CD8-positive, alpha-beta memory T cell (primary cell): ENCODE measurements around the gene AMN. TPM values are rescaled to one million over a fixed set of nuclear protein-coding genes. Genes with fewer than 3 reads are reported as not detected.

ENCODE experiments used
- CTCF ChIA-PET: fragments of 350-600 bp; sonication (Branson Sonifier 250); formaldehyde crosslinking; loops from one replicate; lab custom pipeline; 2021; ENCODE audit warnings: antibody characterized with exemption; lab: Charles Lee
- POLR2A ChIA-PET: fragments of 350-600 bp; sonication (Branson Sonifier 250); formaldehyde crosslinking; loops from one replicate; lab custom pipeline; 2021; ENCODE audit warnings: antibody characterized with exemption; lab: Charles Lee
- DNase-seq, 5 donors: peaks; one replicate each; pipeline versions ENCODE4 v3.0.0 to v3.0.0-alpha.2; 2020 to 2022; ENCODE audit warnings: mixed read lengths in 1 of 5
- H3K27ac ChIP-seq: one replicate; pipeline ENCODE4 v1.7.0; 2013; ENCODE audit warnings: low read depth, mild to moderate bottlenecking, low read length, moderate library complexity
- H3K27me3 ChIP-seq: 2 replicates; pipeline ENCODE4 v1.7.0; 2013; ENCODE audit warnings: low read length, mild to moderate bottlenecking; ENCODE audit not compliant: insufficient read depth, poor library complexity, severe bottlenecking
- H3K36me3 ChIP-seq: 2 replicates; pipeline ENCODE4 v1.7.0; 2013; ENCODE audit warnings: mild to moderate bottlenecking, low read length, moderate library complexity; ENCODE audit not compliant: insufficient read depth
- H3K4me1 ChIP-seq: 2 replicates; pipeline ENCODE4 v1.7.0; 2013; ENCODE audit warnings: mild to moderate bottlenecking, low read length, moderate library complexity; ENCODE audit not compliant: insufficient read depth
- H3K4me3 ChIP-seq: 2 replicates; pipeline ENCODE4 v1.7.0; 2013; ENCODE audit warnings: mild to moderate bottlenecking, low read length
- H3K9me3 ChIP-seq: 2 replicates; pipeline ENCODE4 v1.7.0; 2013; ENCODE audit warnings: mild to moderate bottlenecking, low read length
- H3K27ac Mint-ChIP-seq, 8 donors: one replicate each; pipeline ENCODE4 v1.8.0; 2020 to 2021; ENCODE audit warnings: mixed read lengths in 8 of 8, mild to moderate bottlenecking in 6 of 8, inconsistent platforms in 3 of 8, moderate library complexity in 3 of 8
- H3K27me3 Mint-ChIP-seq, 2 donors: one replicate each; pipeline ENCODE4 v1.8.0; 2020 to 2021; ENCODE audit warnings: mixed read lengths in 2 of 2, mild to moderate bottlenecking in 1 of 2, moderate library complexity in 1 of 2
- H3K36me3 Mint-ChIP-seq, 3 donors: one replicate each; pipeline ENCODE4 v1.8.0; 2020 to 2021; ENCODE audit warnings: mixed read lengths in 3 of 3, inconsistent platforms in 1 of 3, mild to moderate bottlenecking in 1 of 3
- H3K4me1 Mint-ChIP-seq, 3 donors: one replicate each; pipeline ENCODE4 v1.8.0; 2020 to 2021; ENCODE audit warnings: mixed read lengths in 3 of 3, inconsistent platforms in 1 of 3, mild to moderate bottlenecking in 1 of 3
- H3K4me3 Mint-ChIP-seq, 7 donors: one replicate each; pipeline ENCODE4 v1.8.0; 2020 to 2021; ENCODE audit warnings: mixed read lengths in 7 of 7, mild to moderate bottlenecking in 6 of 7, moderate library complexity in 4 of 7, inconsistent platforms in 2 of 7
- H3K9me3 Mint-ChIP-seq, 5 donors: one replicate each; pipeline ENCODE4 v1.8.0; 2020 to 2022; ENCODE audit warnings: mixed read lengths in 5 of 5, mild to moderate bottlenecking in 3 of 5, moderate library complexity in 2 of 5, inconsistent platforms in 1 of 5
- polyA plus RNA-seq: library from polyadenylated mRNA; unstranded; fragments of 300-500 nt; fragmentation: Illumina TruSeq; gene quantifications from one replicate; pipeline ENCODE4 v1.2.3, GENCODE V29; 2021
- total RNA-seq, 2 experiments: library from RNA; stranded (reverse); gene quantifications; one replicate each; pipeline ENCODE4 v1.2.3, GENCODE V29; 2021

AMN gene
- total and polyA plus RNA-seq, 3 experiments from 2014 or later: 0.66 to 1.6 (median 0.75) TPM

DNA sequence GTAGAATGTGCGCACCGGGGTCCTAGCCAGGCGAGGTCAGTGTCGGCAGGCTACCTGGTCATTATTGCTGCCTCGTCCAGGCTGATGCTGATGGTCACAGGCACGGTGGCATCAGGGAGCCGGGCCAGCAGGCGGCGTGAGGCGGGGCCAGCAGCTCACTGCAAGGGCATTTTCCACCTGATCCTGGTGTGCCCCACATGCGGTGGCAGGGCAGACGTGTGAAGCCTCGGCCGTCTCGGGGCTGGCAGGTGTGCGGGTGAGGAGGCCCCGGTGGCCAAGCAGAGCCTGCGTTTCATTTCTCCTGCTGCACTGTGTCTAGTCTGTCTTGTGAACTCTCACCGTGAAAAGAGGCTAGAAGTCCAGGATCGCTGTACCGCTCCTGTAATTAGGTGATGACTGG is 12.0 kb upstream of the AMN start:
- no peaks in the 10 kb centered on the region for H3K9me3 Mint-ChIP-seq
- Histone ChIP-seq H3K27me3 (no peaks in the 10 kb centered on the region), H3K27ac (no peak overlapping the region), H3K4me3 (no peak overlapping the region), H3K36me3 (no peaks in the 10 kb centered on the region), H3K9me3 (no peaks in the 10 kb centered on the region), H3K4me1 (no peaks in the 10 kb centered on the region)
- ChIA-PET CTCF (no interaction called here), POLR2A (no interaction called here)
- H3K27ac Mint-ChIP-seq: no peak overlapping the region
- no peaks in the 10 kb centered on the region for H3K4me1 Mint-ChIP-seq
- no peaks in the 10 kb centered on the region for H3K27me3 Mint-ChIP-seq
- no peak overlapping the region for H3K4me3 Mint-ChIP-seq
- DNase-seq: no peak
- peaks cover 0 to 42% (median 8%) of the 10 kb centered on the region in 3 donors for H3K36me3 Mint-ChIP-seq

DNA sequence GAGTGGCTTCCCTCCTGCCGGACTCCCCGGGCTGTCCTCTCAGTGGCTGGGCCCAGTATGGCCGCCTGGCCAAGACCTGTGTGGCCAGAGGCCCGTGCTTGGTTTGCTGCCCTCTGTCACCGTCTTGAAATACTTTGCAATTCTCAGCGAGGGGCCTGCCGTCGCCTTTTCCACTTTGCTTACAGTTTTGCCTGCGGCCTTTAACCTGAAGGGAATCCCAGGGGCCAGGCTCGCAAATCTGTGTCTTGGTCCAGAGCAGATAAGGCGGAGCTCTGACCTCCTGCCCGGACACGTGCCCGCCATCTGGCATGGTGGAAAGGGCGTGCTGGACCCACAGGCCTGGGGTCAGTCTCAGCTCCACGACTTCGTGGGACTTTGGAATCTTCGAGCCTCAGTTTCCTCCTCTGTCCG is 10.9 kb upstream of the AMN start:
- Histone ChIP-seq H3K27me3 (no peaks in the 10 kb centered on the region), H3K4me3 (no peak overlapping the region), H3K36me3 (no peaks in the 10 kb centered on the region), H3K27ac (no peak overlapping the region), H3K4me1 (no peaks in the 10 kb centered on the region), H3K9me3 (no peaks in the 10 kb centered on the region)
- peak in 1 of 5 donors; percentile 17 for DNase-seq
- peaks cover 0 to 32% (median 4%) of the 10 kb centered on the region in 3 donors for H3K36me3 Mint-ChIP-seq
- no peaks in the 10 kb centered on the region for H3K9me3 Mint-ChIP-seq
- H3K4me1 Mint-ChIP-seq: no peaks in the 10 kb centered on the region
- ChIA-PET CTCF (no interaction called here), POLR2A (no interaction called here)
- no peak overlapping the region for H3K4me3 Mint-ChIP-seq
- no peak overlapping the region for H3K27ac Mint-ChIP-seq
- H3K27me3 Mint-ChIP-seq: no peaks in the 10 kb centered on the region

DNA sequence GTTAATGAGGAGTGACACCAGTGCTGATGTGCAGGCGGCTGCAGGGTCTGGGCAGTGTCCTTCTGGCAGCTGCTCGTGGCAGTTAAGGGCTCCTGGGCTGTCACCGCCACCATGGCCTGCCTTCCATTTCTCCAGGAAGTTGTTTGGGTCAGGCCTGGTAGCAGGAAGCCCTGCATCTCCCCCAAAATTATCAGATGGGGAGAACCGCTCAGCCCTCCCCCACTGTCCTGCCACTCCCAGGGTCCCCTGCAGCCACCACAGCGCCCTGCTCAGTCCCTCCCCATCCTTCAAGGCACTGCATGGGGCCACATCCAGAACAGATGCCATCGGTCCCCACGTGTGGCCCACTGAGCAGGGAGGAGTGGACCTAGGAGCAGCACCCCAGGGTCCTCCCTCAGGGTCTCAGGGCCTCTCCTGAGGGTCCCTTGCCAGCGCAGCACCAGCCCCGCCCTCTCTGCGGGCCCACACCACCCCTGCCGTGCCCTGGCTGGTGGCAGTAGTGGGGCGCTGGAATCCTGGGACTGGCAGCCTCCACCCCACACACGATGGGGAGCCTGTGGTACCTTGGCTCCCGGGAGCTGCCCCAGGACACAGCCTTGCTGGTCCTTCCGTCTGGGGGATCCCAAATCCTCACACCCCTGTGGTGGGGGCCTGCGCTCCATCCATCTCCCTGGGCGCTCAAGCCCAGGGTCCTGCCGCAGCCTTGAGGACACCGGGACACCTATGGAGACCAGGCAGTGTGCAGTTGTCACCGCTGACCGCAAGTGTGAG is 10.3 kb upstream of the AMN start:
- no peaks in the 10 kb centered on the region for H3K27me3 ChIP-seq
- no peaks in the 10 kb centered on the region for H3K9me3 ChIP-seq
- DNase-seq: peak in 1 of 5 donors; percentile 43
- no peaks in the 10 kb centered on the region for H3K4me1 Mint-ChIP-seq
- H3K4me1 ChIP-seq: no peaks in the 10 kb centered on the region
- no peak overlapping the region for H3K4me3 Mint-ChIP-seq
- H3K27me3 Mint-ChIP-seq: no peaks in the 10 kb centered on the region
- no peak overlapping the region for H3K27ac Mint-ChIP-seq
- ChIA-PET POLR2A (interaction anchor here (0.7 kb wide), 1 partner anchor 13 kb away, joined by 6 read pairs; no protein-coding TSS in a partner anchor), CTCF (no interaction called here)
- no peaks in the 10 kb centered on the region for H3K9me3 Mint-ChIP-seq
- no peaks in the 10 kb centered on the region for H3K36me3 ChIP-seq
- H3K27ac ChIP-seq: no peak overlapping the region
- H3K4me3 ChIP-seq: no peak overlapping the region
- peaks cover 0 to 27% (median 4%) of the 10 kb centered on the region in 3 donors for H3K36me3 Mint-ChIP-seq

GRCh38 chr14:102913341-102914211 is 8.9 kb upstream of the AMN start:
- H3K27ac ChIP-seq: no peak overlapping the region
- Mint-ChIP-seq H3K4me1 (no peaks in the 10 kb centered on the region), H3K27me3 (no peaks in the 10 kb centered on the region), H3K9me3 (no peaks in the 10 kb centered on the region), H3K27ac (no peak overlapping the region), H3K4me3 (no peak overlapping the region), H3K36me3 (peaks cover 0 to 17% (median 3%) of the 10 kb centered on the region in 3 donors)
- H3K27me3 ChIP-seq: no peaks in the 10 kb centered on the region
- peak in 1 of 5 donors; percentile 35 for DNase-seq
- H3K4me1 ChIP-seq: no peaks in the 10 kb centered on the region
- H3K4me3 ChIP-seq: no peak overlapping the region
- H3K9me3 ChIP-seq: no peaks in the 10 kb centered on the region
- CTCF ChIA-PET: interaction anchor here (0.6 kb wide), 1 partner anchor 1810 kb away, joined by 3 read pairs; no protein-coding TSS in a partner anchor
- POLR2A ChIA-PET: interaction anchor here (0.6 kb wide), 1 partner anchor 202 kb away, joined by 3 read pairs; no protein-coding TSS in a partner anchor
- no peaks in the 10 kb centered on the region for H3K36me3 ChIP-seq

DNA sequence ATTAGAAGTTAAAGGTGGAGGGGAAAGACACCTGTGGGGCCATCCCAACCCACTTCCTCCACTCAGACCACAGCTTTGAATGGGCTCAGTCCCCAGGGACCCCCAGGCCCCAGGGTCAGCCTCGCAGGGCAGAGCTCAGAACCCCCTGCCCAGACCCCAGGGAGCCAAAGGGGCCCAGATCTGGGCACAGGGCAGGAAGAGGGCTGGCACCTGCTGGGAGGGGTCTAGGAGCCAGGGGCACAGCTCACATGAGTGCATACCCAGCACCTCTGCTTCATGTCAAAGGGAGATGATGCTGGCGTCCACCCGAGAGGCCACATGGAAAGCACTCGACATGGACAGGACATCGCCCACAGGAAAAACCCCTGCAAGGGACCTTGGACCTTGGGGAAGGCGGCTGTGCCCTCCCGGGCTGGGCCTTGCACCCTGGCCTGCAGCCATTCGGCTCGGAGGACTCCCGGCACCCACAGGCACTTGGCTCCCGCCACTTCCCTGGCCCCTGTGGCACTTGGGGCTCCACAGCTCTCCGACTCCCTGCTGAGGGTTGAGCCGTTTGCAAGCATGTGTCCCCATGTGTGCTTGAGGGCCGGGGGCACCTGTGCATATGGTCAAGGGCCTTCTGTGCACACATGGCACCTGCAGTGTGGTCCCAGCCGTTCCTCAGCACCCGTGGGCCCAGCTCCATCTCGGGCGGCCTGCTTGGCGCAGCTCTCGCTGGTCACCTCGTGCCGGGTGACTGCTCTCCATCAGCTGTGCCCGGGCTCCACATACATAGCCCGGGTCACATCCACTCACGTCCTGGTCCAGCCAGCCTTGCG is 7.8 kb upstream of the AMN start:
- H3K9me3 Mint-ChIP-seq: no peaks in the 10 kb centered on the region
- no peak for DNase-seq
- H3K27me3 Mint-ChIP-seq: no peaks in the 10 kb centered on the region
- Histone ChIP-seq H3K4me1 (no peaks in the 10 kb centered on the region), H3K36me3 (no peaks in the 10 kb centered on the region), H3K27me3 (no peaks in the 10 kb centered on the region), H3K4me3 (no peak overlapping the region), H3K27ac (no peak overlapping the region), H3K9me3 (no peaks in the 10 kb centered on the region)
- ChIA-PET POLR2A (no interaction called here), CTCF (no interaction called here)
- H3K27ac Mint-ChIP-seq: no peak overlapping the region
- H3K4me1 Mint-ChIP-seq: no peaks in the 10 kb centered on the region
- H3K4me3 Mint-ChIP-seq: no peak overlapping the region
- H3K36me3 Mint-ChIP-seq: peaks cover 0 to 12% (median 3%) of the 10 kb centered on the region in 3 donors

GRCh38 chr14:102915292-102916110 is 7.0 kb upstream of the AMN start:
- Histone ChIP-seq H3K4me3 (no peak overlapping the region), H3K9me3 (no peaks in the 10 kb centered on the region), H3K36me3 (no peaks in the 10 kb centered on the region), H3K27me3 (no peaks in the 10 kb centered on the region), H3K4me1 (no peaks in the 10 kb centered on the region), H3K27ac (no peak overlapping the region)
- H3K36me3 Mint-ChIP-seq: peaks cover 0 to 10% (median 3%) of the 10 kb centered on the region in 3 donors
- POLR2A ChIA-PET: no interaction called here
- CTCF ChIA-PET: interaction anchor here (0.6 to 0.8 kb wide), 3 partner anchors 44 to 221 kb away, joined by 3 read pairs; no protein-coding TSS in a partner anchor
- H3K9me3 Mint-ChIP-seq: no peaks in the 10 kb centered on the region
- H3K4me1 Mint-ChIP-seq: no peaks in the 10 kb centered on the region
- H3K4me3 Mint-ChIP-seq: no peak overlapping the region
- peak overlapping the region in 5 of 8 donors; percentile 14 to 83 (median 39) for H3K27ac Mint-ChIP-seq
- no peaks in the 10 kb centered on the region for H3K27me3 Mint-ChIP-seq
- DNase-seq: peak in 1 of 5 donors; percentile 44
